Stimulated activated CD4-positive, alpha-beta T cell treated with anti-CD3 and anti-CD28 coated beads, Interleukin-1b, Interleukin-23, amount 100 ng/mL, for 24 hours (primary cell): Measurements from ENCODE around the gene CAB39L.

ENCODE experiments used
- DNase-seq, 4 experiments: peaks; one replicate each; pipeline ENCODE4 v3.0.0-alpha.2; 2020; ENCODE audit warnings: low read depth in 4 of 4, low spot score in 1 of 4

The CAB39L gene

GRCh38 chr13:49441846-49442245, 2.0 kb downstream of the CAB39L start:
- DNase-seq, result no peak

GRCh38 chr13:49441312-49441711, 2.6 kb downstream of the CAB39L start:
- DNase-seq, result no peak

GRCh38 chr13:49439609-49440008, 4.3 kb downstream of the CAB39L start:
- no peak for DNase-seq

GRCh38 chr13:49437705-49438104, 6.2 kb downstream of the CAB39L start:
- DNase-seq, result no peak

GRCh38 chr13:49436890-49437289, 7.0 kb downstream of the CAB39L start:
- DNase-seq, result no peak

- DNase-seq, result no peak
Observed at GRCh38 chr13:49435992-49436391, 7.9 kb downstream of the CAB39L start.

- DNase-seq, result no peak
Observed at GRCh38 chr13:49429121-49429520, 14.7 kb downstream of the CAB39L start.

GRCh38 chr13:49428041-49428763, 15.7 kb downstream of the CAB39L start:
- DNase-seq, result no peak

- no peak for DNase-seq
Observed at GRCh38 chr13:49424011-49424560, 19.8 kb downstream of the CAB39L start.

- no peak for DNase-seq
Observed at GRCh38 chr13:49421391-49421790, 22.5 kb downstream of the CAB39L start.

- DNase-seq, result no peak
Observed at GRCh38 chr13:49419276-49419675, 24.6 kb downstream of the CAB39L start.

- no peak for DNase-seq
Observed at GRCh38 chr13:49418206-49418605, 25.7 kb downstream of the CAB39L start.

GRCh38 chr13:49417161-49417560, 26.7 kb downstream of the CAB39L start:
- no peak for DNase-seq

GRCh38 chr13:49412749-49413148, 31.1 kb downstream of the CAB39L start:
- no peak for DNase-seq

- no peak for DNase-seq
Observed at GRCh38 chr13:49411353-49411752, 32.5 kb downstream of the CAB39L start.

GRCh38 chr13:49410477-49410876, 33.4 kb downstream of the CAB39L start:
- DNase-seq, result no peak

GRCh38 chr13:49410006-49410405, 33.9 kb downstream of the CAB39L start:
- DNase-seq, result no peak

- no peak for DNase-seq
Observed at GRCh38 chr13:49409008-49409407, 34.9 kb downstream of the CAB39L start.

- DNase-seq, result no peak
Observed at GRCh38 chr13:49407936-49408335, 35.9 kb downstream of the CAB39L start.

- no peak for DNase-seq
Observed at GRCh38 chr13:49407068-49407467, 36.8 kb downstream of the CAB39L start.

- DNase-seq, result no peak
Observed at GRCh38 chr13:49404703-49405020, 39.2 kb downstream of the CAB39L start.

GRCh38 chr13:49403996-49404702, 39.7 kb downstream of the CAB39L start:
- DNase-seq, result no peak
